GM12864 (cell line): ENCODE results near the gene ESYT1.

Source experiments
- DNase-seq: peaks from one replicate; pipeline ENCODE4 v3.0.0-alpha.2; 2011; ENCODE audit warnings: low read depth
- H3K4me3 ChIP-seq: 2 replicates; pipeline ENCODE4 v1.5.1; 2011; ENCODE audit warnings: mild to moderate bottlenecking, low read depth, low read length, control low read depth
- TF ChIP-seq, protein P1 (sequence below): IDR thresholded peaks from 2 replicates; pipeline ENCODE4 v1.5.1; 2011; ENCODE audit warnings: low read depth, mild to moderate bottlenecking, moderate library complexity, low read length, control low read depth, inconsistent platforms; ENCODE audit errors: missing control alignments

Gene ESYT1

DNA sequence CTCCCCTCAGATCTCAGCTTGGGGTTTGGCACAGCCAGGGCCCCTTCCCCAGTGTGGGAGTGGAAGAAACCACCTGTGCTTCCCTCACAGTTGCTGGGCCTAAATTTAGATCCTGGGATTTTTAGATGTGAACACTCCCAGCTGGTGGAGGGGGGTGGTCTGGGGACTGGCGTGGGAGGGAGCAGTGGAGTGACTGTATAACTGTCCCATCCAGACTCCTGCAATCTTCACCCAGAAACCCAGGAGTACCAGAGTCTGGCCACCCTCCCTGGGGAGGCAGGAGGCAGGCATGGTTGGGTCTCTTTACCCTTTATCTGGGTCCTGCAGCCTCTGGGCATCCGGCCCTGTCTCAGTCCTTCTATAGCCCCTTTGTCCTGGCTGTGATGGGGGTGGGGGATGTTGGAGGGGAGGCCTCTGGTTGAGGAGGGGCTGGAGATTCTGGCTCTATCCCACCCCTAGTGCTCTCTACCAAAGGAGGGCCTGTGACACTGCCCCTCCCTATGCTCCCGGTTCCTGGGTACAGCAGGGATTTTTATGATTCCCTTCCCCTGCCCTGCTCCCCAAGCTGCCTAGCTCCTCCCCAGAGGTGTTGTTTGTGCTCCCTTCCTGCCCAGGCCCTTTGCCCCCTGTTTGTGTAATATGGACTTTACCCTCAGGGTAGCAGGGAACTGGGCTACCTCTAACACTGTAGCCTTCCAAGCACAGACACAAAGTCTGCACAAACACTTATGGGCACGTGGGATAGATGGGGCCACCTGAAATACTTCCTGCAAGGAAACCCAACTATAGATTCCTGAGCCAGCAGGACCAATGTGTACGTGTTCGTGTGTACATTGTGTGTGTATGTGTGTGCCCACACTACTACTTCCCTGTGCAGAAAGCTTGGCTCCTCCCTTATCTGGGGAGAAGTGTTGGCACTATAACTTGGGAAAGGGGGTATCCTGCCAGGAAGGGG, 46.4 kb upstream of the ESYT1 start:
- no peak overlapping the region for H3K4me3 ChIP-seq
- DNase-seq = no peak
- TF ChIP-seq, protein P1, sequence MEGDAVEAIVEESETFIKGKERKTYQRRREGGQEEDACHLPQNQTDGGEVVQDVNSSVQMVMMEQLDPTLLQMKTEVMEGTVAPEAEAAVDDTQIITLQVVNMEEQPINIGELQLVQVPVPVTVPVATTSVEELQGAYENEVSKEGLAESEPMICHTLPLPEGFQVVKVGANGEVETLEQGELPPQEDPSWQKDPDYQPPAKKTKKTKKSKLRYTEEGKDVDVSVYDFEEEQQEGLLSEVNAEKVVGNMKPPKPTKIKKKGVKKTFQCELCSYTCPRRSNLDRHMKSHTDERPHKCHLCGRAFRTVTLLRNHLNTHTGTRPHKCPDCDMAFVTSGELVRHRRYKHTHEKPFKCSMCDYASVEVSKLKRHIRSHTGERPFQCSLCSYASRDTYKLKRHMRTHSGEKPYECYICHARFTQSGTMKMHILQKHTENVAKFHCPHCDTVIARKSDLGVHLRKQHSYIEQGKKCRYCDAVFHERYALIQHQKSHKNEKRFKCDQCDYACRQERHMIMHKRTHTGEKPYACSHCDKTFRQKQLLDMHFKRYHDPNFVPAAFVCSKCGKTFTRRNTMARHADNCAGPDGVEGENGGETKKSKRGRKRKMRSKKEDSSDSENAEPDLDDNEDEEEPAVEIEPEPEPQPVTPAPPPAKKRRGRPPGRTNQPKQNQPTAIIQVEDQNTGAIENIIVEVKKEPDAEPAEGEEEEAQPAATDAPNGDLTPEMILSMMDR = no peak

DNA sequence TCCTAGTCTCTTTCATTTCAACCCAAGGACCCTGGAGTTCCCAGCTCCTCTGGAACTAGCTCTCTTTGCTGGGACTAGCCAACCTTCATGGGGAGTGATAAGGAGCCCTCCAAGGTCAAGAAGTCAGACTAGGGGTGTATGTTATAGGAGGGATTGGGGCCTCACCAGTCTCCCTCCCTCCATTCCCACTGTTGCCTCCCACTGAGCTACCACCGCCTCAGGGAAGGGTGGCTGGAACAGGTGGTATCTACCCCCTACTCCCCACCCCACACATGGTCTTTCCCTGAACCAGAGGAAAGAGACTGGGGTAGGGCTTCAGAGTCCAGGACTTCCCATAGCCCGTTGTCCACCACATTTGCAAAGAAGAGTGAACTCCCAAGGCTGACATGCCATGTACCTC, 45.7 kb upstream of the ESYT1 start:
- DNase-seq = no peak
- H3K4me3 ChIP-seq = no peak overlapping the region
- TF ChIP-seq, protein P1 = no peak

DNA sequence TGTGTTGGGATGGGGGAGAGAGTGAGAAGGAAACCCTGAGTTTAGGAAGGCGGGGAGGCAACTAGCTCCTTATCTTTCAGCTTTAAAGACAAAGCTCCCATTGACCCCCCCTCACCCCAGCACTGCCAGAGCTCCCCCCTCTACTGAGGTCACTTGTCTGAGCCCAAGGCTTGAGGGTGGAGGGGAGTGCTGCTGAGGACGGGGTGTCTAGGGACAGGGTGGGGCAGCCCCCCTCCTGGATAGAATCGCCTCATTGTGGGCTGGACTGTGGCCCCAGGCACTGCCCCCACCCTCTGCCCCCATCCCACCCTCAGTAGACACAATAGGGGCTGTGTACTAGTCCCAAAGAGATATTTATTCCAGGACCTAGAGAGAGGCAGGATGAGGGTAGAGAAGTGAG, 45.1 kb upstream of the ESYT1 start:
- DNase-seq = no peak
- TF ChIP-seq, protein P1 = no peak

DNA sequence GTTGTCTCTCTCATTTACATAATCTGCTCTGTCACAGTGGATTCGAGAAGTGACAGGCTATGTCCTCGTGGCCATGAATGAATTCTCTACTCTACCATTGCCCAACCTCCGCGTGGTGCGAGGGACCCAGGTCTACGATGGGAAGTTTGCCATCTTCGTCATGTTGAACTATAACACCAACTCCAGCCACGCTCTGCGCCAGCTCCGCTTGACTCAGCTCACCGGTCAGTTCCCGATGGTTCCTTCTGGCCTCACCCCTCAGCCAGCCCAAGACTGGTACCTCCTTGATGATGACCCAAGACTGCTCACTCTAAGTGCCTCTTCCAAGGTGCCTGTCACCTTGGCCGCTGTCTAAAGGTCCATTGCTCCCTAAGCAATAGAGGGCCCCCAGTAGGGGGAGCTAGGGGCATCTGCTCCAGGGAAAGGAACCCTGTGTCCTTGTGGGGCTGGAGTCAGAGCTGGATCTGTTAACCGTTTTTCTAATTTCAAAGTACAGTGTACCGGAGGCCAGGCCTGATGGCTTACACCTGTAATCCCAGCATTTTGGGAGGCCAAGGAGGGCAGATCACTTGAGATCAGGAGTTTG, 43.0 kb upstream of the ESYT1 start:
- TF ChIP-seq, protein P1 = peak; percentile 52
- no peak overlapping the region for H3K4me3 ChIP-seq
- no peak for DNase-seq

More for the DNA sequence above, 45.1 kb upstream of the ESYT1 start:
- no peak overlapping the region for H3K4me3 ChIP-seq

- no peak for DNase-seq
- TF ChIP-seq, protein P1 = no peak
- H3K4me3 ChIP-seq = no peak overlapping the region
Observed at GRCh38 chr12:56086096-56086495, 42.0 kb upstream of the ESYT1 start.

- H3K4me3 ChIP-seq = no peak overlapping the region
- TF ChIP-seq, protein P1 = no peak
- no peak for DNase-seq
Observed at GRCh38 chr12:56086608-56087007, 41.5 kb upstream of the ESYT1 start.
